Left lung (tissue), 10 donors: ENCODE results near the gene TRHDE. TPM values are rescaled to one million over a fixed set of nuclear protein-coding genes. Genes with fewer than 3 reads are reported as not detected.

Experiments
- ATAC-seq: fragments of 200-7000 bp; cut with Tn5 transposase; one replicate; pipeline ENCODE4 v1.9.1; 2020; ENCODE audit warnings: moderate library complexity
- DNase-seq, 4 donors: peaks; one replicate each; pipeline ENCODE4 v3.0.0-alpha.2; 2013 to 2020
- H3K27ac ChIP-seq, 2 donors: fragments of 200-600 bp; sonication (generic) in 1 of 2; one replicate each; pipeline versions ENCODE4 v1.5.0 to v1.8.0; 2020 to 2021
- H3K27me3 ChIP-seq, 2 donors: fragments of 200-600 bp; sonication (generic) in 1 of 2; one replicate each; pipeline versions ENCODE4 v1.5.0 to v1.8.0; 2020 to 2021
- H3K36me3 ChIP-seq, 2 donors: fragments of 200-600 bp; sonication (generic) in 1 of 2; one replicate each; pipeline versions ENCODE4 v1.5.0 to v1.8.0; 2020 to 2021
- H3K4me1 ChIP-seq, 2 donors: fragments of 200-600 bp; one replicate each; pipeline ENCODE4 v1.8.0; 2021
- H3K4me3 ChIP-seq, 2 donors: fragments of 200-600 bp; sonication (generic) in 1 of 2; one replicate each; pipeline versions ENCODE4 v1.5.0 to v1.8.0; 2020 to 2021; ENCODE audit warnings: mild to moderate bottlenecking in 1 of 2
- H3K9me3 ChIP-seq, 2 donors: fragments of 200-600 bp; sonication (generic) in 1 of 2; one replicate each; pipeline versions ENCODE4 v1.5.0 to v1.8.0; 2020 to 2021
- intact Hi-C, 2 donors: fragments of 100-400 bp; cut with DNase I; formaldehyde crosslinking; loops; one replicate each; pipeline versions ENCODE4 v1.11.2 to v1.14.2; 2022
- polyA plus RNA-seq, 6 donors: library from polyadenylated mRNA; unstranded; fragments of 120-200 nt; gene quantifications; one replicate each; pipeline ENCODE4 v1.2.1, GENCODE V29; 2013; ENCODE audit not compliant: insufficient read length in 6 of 6
- total RNA-seq, 2 donors: library from RNA; stranded (reverse); fragmentation: NEBNext Ultra II Directional; extraction: Animal tissue kit (Norgen Biotek cat#: 25700); gene quantifications; one replicate each; pipeline ENCODE4 v1.2.1, GENCODE V29; 2021
- TF ChIP-seq, protein P1 (sequence below), 2 donors: fragments of 200-600 bp; sonication (generic) in 1 of 2; IDR thresholded peaks; one replicate each; pipeline versions ENCODE4 v1.5.0 to v1.8.0; 2021; ENCODE audit warnings: antibody characterized with exemption in 2 of 2
- donor health status: DM: no; HTN: yes; CAD: no.
- donor health status: DM: no; HTN: no; CAD: no.

The TRHDE gene
- total and polyA plus RNA-seq, 8 donors = 0.87 to 4.3 (median 2.8) TPM

DNA sequence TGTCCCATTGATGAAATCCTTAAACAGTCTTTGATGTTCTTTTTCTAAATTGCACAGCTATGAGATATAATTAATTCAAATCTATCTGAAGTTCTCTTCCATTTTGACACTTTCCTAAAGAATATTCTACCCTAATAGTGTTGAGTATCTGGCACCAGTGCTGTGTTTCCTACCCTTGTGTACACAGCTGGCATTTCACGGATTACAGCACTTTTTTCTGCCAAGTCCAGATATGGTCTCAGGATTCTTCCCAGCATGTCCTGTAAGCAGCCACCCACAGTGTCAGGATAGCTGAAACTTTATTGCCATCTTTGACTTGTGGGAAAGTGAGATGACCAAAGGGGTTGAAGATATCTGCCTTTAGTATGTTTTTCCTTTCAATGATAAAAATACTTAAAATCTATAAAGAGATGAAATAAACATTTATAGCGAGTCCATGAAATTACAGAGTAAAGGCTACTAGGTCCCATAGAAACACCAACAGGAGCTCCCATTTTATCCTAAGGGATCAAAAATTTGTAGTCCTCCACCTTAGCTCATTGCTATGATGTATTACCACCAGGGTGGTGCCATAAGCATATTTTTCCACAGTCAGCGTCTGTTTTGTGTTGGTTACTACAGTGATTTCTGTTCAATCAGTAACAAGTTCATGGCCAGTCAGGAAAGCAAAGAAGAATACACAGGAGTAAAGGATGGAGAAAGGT is 96.7 kb downstream of the TRHDE start:
- intact Hi-C loops = no loop called here

DNA sequence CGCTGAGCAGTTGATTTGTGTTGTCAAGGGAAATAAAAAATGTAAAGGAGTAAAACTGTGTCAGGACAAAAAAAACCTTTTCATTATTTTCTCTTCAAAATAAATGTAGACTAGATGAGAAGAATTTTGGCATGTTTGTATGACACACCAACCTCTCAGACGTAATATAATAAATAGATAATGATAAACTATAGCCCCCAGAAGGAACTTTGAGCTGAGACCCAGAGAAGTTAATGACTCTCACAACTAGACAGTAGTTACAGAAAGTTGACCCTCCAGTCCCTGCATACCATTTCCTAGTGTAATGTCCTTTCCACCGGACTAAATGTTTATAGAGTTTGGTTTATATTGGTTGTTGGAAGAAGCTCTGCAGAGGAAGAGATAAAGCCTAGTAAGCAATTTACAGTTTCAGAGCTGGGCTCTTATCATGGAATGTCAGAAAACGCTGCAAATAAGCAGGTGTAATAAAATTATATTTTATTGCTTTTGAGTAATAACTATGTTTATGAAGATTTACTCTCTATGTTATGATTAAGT is 97.3 kb downstream of the TRHDE start:
- no peaks in the 10 kb centered on the region for H3K27me3 ChIP-seq
- intact Hi-C loops = no loop called here

More for the DNA sequence above, 96.7 kb downstream of the TRHDE start:
- Histone ChIP-seq H3K9me3 (no peaks in the 10 kb centered on the region), H3K4me3 (no peak overlapping the region), H3K27me3 (no peaks in the 10 kb centered on the region), H3K36me3 (no peaks in the 10 kb centered on the region), H3K4me1 (no peaks in the 10 kb centered on the region), H3K27ac (no peak overlapping the region)
- TF ChIP-seq, protein P1, sequence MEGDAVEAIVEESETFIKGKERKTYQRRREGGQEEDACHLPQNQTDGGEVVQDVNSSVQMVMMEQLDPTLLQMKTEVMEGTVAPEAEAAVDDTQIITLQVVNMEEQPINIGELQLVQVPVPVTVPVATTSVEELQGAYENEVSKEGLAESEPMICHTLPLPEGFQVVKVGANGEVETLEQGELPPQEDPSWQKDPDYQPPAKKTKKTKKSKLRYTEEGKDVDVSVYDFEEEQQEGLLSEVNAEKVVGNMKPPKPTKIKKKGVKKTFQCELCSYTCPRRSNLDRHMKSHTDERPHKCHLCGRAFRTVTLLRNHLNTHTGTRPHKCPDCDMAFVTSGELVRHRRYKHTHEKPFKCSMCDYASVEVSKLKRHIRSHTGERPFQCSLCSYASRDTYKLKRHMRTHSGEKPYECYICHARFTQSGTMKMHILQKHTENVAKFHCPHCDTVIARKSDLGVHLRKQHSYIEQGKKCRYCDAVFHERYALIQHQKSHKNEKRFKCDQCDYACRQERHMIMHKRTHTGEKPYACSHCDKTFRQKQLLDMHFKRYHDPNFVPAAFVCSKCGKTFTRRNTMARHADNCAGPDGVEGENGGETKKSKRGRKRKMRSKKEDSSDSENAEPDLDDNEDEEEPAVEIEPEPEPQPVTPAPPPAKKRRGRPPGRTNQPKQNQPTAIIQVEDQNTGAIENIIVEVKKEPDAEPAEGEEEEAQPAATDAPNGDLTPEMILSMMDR (IDR thresholded peaks at IDR 0.05) = no peak
- DNase-seq (no peak), ATAC-seq (no peak)

DNA sequence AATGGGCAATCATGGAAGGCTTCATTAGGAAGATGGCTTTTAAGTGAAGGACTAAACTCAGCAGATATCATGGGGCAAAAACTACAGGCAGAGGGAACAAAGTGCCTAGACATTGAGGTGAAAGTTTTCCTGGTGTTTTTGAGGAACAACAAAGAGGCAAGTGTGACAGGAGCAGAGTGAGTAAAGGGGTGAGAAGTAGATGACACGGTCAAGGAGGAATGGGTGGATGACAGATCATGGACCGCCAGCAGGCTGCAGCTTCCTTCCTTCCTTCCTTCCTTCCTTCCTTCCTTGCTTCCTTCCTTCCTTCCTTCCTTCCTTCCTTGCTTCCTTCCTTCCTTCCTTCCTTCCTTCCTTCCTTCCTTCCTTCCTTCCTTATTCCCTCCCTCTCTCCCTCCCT is 108.3 kb downstream of the TRHDE start:
- DNase-seq (no peak), ATAC-seq (no peak)
- H3K27me3 ChIP-seq = no peaks in the 10 kb centered on the region
- intact Hi-C loops = no loop called here
- H3K4me1 ChIP-seq = no peaks in the 10 kb centered on the region
- H3K36me3 ChIP-seq = no peaks in the 10 kb centered on the region
- no peaks in the 10 kb centered on the region for H3K9me3 ChIP-seq
- no peak overlapping the region for H3K4me3 ChIP-seq
- H3K27ac ChIP-seq = no peak overlapping the region
- TF ChIP-seq, protein P1 (IDR thresholded peaks at IDR 0.05) = no peak

More for the DNA sequence above, 97.3 kb downstream of the TRHDE start:
- DNase-seq (no peak), ATAC-seq (no peak)
- Histone ChIP-seq H3K4me3 (no peak overlapping the region), H3K27ac (no peak overlapping the region), H3K4me1 (no peaks in the 10 kb centered on the region), H3K9me3 (no peaks in the 10 kb centered on the region), H3K36me3 (no peaks in the 10 kb centered on the region)
- TF ChIP-seq, protein P1 (IDR thresholded peaks at IDR 0.05) = no peak

DNA sequence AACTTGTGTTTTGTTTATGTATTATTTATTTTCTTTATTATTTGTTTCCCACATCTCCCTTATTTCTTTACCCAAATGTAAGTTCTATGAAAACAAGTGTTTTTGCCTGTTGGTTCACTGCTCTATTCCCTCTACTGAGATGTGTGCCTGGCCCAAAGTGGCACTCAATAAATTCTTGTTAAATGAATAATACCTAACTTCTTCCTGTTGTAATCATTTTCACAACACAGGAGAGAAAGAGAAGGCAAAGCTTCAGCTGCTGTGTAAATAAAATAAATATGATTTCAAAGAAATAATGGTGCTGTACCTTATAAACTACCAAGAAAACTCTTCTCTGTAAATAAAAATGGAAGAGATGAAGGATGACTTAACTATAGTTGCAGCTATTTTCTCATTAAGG is 116.2 kb downstream of the TRHDE start:
- TF ChIP-seq, protein P1 (IDR thresholded peaks at IDR 0.05) = no peak
- Histone ChIP-seq H3K36me3 (no peaks in the 10 kb centered on the region), H3K4me3 (no peak overlapping the region), H3K27me3 (no peaks in the 10 kb centered on the region), H3K27ac (no peak overlapping the region), H3K9me3 (peaks cover 0 to 4% of the 10 kb centered on the region in 2 donors), H3K4me1 (no peaks in the 10 kb centered on the region)
- intact Hi-C loops = no loop called here
- DNase-seq = no peak
- ATAC-seq = no peak

DNA sequence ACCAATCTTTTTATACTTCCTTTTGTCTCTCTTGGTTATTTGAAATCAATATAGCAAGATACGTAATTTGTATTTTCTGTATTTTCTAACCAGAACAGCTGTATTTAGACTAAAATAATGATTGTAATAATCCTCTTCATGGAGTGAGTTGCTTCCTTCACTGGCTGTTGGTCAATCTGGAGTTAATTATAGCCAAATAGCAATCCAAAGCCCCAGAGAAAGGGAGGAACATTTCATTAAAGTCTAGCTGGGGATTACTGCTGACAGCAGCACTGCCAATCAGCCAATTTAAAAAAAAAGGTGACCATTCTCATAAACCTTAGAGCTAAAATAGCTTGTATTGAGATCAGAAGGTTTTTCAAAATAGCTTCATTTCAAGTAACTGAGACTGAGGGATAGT is 118.0 kb downstream of the TRHDE start:
- Histone ChIP-seq H3K36me3 (no peaks in the 10 kb centered on the region), H3K27me3 (no peaks in the 10 kb centered on the region), H3K4me3 (no peak overlapping the region), H3K9me3 (peaks cover 0 to 6% of the 10 kb centered on the region in 2 donors), H3K4me1 (no peaks in the 10 kb centered on the region), H3K27ac (no peak overlapping the region)
- intact Hi-C loops = no loop called here
- ATAC-seq (no peak), DNase-seq (no peak)
- TF ChIP-seq, protein P1 (IDR thresholded peaks at IDR 0.05) = no peak
